ENCODE results near the gene DAB1.

The DAB1 gene

GRCh38 chr1:57424231-57425027 is 569 bp upstream of the DAB1 start:
- Histone ChIP-seq H3K4me1 (ENCODE audit: control insufficient read depth, insufficient read depth, low read length) (no peaks in the 10 kb centered on the region), H3K4me3 (ENCODE audit: low read depth, low read length) (peak overlapping the region; percentile 49), H3K9me3 (ENCODE audit: control insufficient read depth, insufficient read depth, low read depth, low read length) (no peaks in the 10 kb centered on the region), H3K36me3 (ENCODE audit: control insufficient read depth in 2 of 2, insufficient read depth in 1 of 2, low read length in 2 of 2) (no peaks in the 10 kb centered on the region), H3K27ac (ENCODE audit: extremely low read depth, low read depth, low read length) (peak overlapping the region; percentile 43; the same call in 1 of the 2 replicates)
- POLR2A ChIA-PET: interaction anchor here (0.6 to 0.7 kb wide), 4 partner anchors 55 to 855 kb away, joined by 3 to 8 read pairs (median 4); no protein-coding TSS in a partner anchor
- CTCF ChIA-PET: interaction anchor here (0.5 to 2.0 kb wide), 16 partner anchors 9 to 872 kb away, joined by 3 to 9 read pairs (median 3); no protein-coding TSS in a partner anchor
- TF ChIP-seq ZNF544 (tag by site-specific recombination; IDR thresholded peaks at IDR 0.05) (no peak), MEIS1 (CRISPR knock-in tag; IDR thresholded peaks at IDR 0.05; ENCODE audit: borderline replicate concordance) (no peak), SP3 (tag by site-specific recombination; IDR thresholded peaks at IDR 0.05) (no peak; the same call in 1 of the 2 replicates), ZNF174 (tag by site-specific recombination; IDR thresholded peaks at IDR 0.05) (no peak), BCL11A (tag by site-specific recombination; IDR thresholded peaks at IDR 0.05; ENCODE audit: low read depth) (no peak), PRDM1 (tag by site-specific recombination; IDR thresholded peaks at IDR 0.05) (no peak), ZNF529 (tag by site-specific recombination; IDR thresholded peaks at IDR 0.05; ENCODE audit: insufficient replicate concordance) (no peak), ZNF398 (tag by site-specific recombination; IDR thresholded peaks at IDR 0.05) (peak; percentile 89), ZNF629 (tag by site-specific recombination; IDR thresholded peaks at IDR 0.05) (peak; percentile 48; the same call in 1 of the 2 replicates), ZNF16 (tag by site-specific recombination; IDR thresholded peaks at IDR 0.05; ENCODE audit: low read depth) (no peak), PRDM4 (tag by site-specific recombination; IDR thresholded peaks at IDR 0.05) (no peak), ZNF560 (tag by site-specific recombination; IDR thresholded peaks at IDR 0.05; ENCODE audit: borderline replicate concordance) (no peak), ZNF26 (tag by site-specific recombination; IDR thresholded peaks at IDR 0.05) (no peak), KLF7 (tag by site-specific recombination; IDR thresholded peaks at IDR 0.05; ENCODE audit: borderline replicate concordance) (no peak), ZNF394 (tag by site-specific recombination; IDR thresholded peaks at IDR 0.05; ENCODE audit: borderline replicate concordance) (peak; percentile 35; the same call in 1 of the 2 replicates), ZNF184 (tag by site-specific recombination; IDR thresholded peaks at IDR 0.05) (no peak), GFI1B (tag by site-specific recombination; IDR thresholded peaks at IDR 0.05) (no peak), ZNF658 (tag by site-specific recombination; IDR thresholded peaks at IDR 0.05) (no peak), ZNF146 (tag by site-specific recombination; IDR thresholded peaks at IDR 0.05) (no peak), ZNF596 (tag by site-specific recombination; IDR thresholded peaks at IDR 0.05) (peak; percentile 83), ZNF701 (tag by site-specific recombination; IDR thresholded peaks at IDR 0.05) (no peak), ZNF2 (tag by site-specific recombination; IDR thresholded peaks at IDR 0.05) (no peak), PATZ1 (tag by site-specific recombination; IDR thresholded peaks at IDR 0.05) (peak; percentile 89), ZNF416 (tag by site-specific recombination; IDR thresholded peaks at IDR 0.05) (no peak), ZNF610 (tag by site-specific recombination; IDR thresholded peaks at IDR 0.05; ENCODE audit: borderline replicate concordance) (0 out of 2 replicates have a peak, but pooled peaks have one; percentile 48), ZSCAN16 (tag by site-specific recombination; IDR thresholded peaks at IDR 0.05) (no peak), YY2 (tag by site-specific recombination; IDR thresholded peaks at IDR 0.05) (no peak), ZFHX2 (tag by site-specific recombination; conservative IDR thresholded peaks at IDR 0.05) (no peak; the same call in 1 of the 2 replicates), ZNF501 (tag by site-specific recombination; IDR thresholded peaks at IDR 0.05) (peak; percentile 95), ZFP41 (tag by site-specific recombination; IDR thresholded peaks at IDR 0.05; ENCODE audit: borderline replicate concordance) (no peak), SETDB1 (IDR thresholded peaks at IDR 0.05; ENCODE audit: insufficient read length, low read length) (no peak)
